Bone marrow (tissue), 2 donors: ENCODE results near the gene ALDH1L1.

ENCODE experiments used
- DNase-seq, 2 donors: peaks; one replicate each; lab custom pipeline; 2025; lab: John Stamatoyannopoulos, UW

Gene ALDH1L1

DNA sequence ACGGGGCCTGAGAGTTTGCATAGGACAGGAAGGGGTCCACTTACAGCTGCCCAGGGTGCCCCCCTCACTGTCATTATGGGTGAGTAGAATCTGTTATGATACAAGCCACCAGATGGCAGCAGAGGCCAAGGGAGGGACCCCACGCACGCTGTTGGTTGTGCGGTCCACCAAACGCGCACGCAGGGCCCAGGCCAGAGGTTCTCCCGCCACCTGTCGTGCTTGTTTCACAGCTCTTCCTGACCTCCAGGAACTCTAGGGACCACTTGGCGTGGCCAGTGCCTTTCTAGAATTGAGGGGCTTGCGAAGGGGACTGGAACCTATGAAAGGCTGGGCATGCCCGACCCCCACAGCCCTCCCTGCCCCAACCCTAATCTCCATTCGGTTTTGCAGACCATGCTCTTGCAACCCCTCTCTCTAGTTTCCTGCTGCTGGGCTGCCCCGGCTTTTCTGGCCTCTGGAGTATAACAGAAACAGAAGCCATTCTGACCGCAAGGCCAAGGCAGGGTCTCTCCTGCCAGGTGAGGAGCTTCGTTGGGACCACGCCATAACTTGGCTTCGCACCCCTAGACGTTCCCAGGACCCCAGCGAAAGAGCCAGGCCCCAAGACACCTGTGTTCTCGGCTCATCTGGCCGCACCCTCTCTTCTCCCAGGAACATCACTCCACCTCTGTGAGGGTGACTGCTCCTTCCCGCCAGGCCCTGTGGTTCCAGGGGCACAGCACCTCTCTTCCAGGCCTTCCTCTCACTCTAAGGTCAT is 46.0 kb downstream of the ALDH1L1 start:
- DNase-seq, result peak; percentile 13 to 37

DNA sequence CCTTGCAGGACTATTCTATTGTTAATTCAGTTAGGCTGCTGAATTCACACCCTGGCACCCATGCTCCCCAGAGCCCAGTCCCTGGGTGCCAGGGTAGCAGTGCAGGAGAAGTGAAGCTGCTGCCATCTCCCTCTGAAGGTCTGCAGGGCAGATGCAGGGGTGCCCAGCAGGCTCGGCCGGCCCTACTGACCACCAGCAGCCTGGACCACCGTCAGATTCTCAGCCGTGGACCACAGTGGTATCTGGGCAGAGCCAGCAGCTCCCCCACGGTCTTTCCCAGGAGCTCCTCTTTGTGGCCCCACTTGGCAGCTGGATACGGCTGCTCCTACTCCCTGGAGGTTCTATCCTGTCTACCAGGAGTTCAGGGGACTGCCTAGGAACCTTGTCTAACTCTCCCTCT is 46.8 kb downstream of the ALDH1L1 start:
- no peak for DNase-seq

DNA sequence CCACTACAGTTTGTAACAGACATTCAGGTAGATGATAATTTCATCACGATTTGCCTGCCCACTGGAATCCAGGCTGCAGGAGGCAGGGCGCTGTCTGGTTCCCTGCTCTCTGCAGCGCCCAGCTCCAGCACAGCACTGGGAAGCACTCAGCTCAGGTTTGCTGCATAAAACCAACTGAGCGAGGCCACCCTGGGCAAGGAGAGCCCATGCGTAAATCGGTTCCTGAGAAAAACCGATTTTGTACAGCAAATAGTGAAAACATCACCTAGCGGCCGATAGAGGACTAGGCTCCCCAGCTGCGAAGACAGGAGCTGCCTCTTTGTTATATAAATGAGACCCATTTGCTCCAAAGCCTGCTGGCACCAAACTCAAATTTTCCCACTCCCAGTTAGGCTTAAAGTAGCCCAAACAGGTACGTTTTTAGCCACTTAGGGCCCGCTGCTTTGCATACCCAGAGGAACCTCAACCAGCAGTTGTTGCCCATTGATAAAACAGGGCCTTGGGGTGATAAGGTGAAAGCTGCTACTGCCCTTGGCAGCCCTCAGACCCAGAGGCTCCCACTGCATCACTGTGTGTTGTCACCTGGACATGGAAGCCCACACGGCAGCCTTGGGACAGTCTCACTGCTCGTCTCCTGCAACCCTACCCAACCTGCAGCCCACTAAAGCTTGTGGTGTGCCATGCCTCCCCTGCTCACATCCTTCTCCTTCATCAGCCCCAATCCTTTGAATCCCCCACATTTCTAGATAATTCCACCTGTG is 47.5 kb downstream of the ALDH1L1 start:
- DNase-seq, result no peak

DNA sequence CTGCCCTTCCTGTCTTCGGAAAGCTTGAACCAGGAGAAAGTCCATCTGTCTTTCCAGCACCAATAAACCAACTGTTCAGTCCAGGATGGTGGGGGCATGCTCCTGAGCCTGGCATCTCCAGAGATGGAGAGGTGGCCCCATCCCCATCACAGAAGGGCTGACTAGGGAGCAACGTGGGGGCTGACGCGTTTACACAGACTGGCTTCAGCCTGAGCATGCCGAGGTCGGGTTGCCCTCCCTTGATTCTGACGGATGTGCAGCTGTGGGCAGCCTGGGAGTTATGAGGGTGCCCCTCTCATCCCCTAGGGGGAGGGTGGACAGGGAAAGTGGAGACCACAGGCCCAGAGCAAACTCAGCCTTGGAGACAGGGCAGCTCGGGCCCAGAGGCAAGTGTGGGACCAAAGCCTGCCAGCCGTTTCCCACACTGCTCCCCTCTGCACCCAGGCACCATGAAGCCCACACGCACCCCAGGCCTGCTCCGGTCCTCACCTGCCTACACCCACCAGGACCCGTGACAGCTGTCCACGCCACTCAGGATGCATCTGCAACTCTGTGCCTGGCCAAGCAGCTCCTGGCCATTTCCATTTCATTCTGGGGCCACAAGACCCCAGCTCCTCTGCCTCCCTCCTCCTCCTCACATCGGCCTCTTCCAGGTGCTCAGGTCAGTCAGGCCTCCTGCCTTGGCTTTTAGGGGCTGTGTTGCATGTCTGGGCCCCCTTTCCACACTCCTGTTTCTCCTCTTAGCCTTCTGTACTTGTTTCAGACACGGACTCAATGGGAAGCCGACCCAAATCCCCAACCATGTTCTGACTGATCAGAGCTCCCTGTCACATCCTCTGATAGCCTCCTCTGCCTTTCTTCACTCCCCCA is 48.3 kb downstream of the ALDH1L1 start:
- DNase-seq, result no peak

DNA sequence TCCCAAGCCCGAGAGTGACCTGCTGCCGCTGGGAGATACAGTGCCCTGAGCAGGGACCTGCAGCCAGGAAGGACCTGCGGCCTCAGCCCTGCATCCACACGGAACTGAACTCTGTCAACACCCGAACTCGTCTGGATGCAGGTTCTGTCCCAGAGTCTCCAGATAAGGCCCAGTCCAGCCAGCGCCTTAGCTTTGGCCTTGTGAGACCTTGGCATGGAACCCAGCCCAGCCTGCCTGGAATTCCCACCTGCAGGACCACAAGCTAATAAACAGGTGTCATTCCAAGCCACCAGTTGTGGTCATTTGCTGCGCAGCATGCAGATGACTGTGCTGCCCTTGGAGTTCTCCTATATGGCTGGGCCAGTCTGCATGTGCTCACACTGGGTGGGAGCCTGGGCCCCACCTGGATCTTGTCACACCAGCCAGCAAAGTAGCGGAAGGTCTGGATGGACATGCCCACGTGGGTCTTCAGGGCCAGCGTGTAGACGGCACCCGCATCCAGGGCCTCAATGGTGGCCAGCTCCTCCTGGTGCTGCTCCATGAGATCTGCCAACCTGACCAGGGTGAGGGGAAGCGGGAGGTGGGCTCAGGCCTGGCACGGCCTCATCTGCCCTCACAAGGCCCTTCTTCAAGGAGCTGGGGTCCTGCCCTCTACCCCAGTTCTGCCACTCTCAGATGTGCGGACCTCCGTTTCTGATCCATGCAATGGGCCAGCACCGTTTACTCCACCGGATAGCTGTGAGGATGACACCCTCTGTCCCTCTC is 49.2 kb downstream of the ALDH1L1 start:
- no peak for DNase-seq

DNA sequence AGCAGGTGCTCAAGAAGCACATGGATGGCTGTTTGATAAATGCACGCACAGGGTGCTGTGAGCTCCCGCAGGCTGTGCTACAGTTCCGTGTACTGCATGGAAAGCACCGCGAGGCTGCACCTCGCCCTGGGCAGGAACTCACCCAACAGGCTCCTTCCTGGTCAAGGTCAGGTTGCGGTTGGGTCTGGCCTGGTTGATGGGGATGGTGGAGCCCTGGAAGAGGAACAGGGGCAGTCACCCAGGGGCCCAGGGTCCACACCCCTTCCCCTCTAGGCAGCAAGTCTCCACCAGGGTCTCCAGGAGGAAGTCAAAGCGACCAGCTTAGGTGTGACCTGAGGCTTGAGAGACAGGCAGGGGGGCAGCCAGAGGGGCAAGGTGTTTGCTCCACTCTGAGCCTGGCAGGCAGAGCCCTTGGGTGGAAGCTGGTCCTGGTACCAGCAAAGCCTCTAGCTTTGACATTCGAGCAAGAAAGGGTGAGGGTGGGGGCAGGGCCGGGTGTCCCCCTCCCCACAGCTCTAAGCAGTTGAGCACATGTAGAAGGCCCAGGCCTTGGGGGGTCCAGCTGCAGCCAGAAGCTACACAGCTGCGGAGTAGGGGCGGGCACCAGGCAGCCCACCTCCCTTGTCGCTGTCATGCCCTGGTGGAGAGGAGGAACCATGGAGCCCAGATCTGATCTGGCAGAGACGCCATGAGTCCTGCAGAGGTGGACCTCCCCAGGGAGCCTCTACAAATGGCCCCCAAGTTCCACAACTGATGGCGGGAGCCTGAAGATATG is 50.1 kb downstream of the ALDH1L1 start:
- no peak for DNase-seq

DNA sequence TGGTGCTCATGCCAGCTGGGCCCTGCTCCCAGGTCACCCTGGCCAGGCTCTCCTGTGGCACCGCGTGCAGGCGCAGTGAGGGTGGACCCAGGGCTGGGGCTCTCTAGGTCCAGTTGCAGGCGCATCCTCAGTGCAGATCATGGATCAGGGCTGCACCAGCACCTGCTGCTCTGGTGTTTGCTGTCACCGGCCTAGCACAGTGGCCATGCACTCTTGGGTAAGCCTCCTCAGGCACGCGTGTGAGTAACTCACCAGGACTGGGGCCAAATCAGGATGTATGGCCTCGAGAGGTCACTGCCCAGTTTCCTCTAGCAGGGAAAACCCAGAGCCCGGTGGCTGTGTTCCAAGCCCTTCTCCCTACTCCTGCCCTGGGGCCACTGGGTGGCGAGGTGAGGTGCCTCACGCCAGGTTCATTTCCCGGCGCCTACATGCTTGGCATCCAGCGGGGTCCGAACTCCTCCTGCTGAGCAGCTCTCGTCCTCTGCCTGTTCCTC is 50.9 kb downstream of the ALDH1L1 start:
- DNase-seq, result no peak

DNA sequence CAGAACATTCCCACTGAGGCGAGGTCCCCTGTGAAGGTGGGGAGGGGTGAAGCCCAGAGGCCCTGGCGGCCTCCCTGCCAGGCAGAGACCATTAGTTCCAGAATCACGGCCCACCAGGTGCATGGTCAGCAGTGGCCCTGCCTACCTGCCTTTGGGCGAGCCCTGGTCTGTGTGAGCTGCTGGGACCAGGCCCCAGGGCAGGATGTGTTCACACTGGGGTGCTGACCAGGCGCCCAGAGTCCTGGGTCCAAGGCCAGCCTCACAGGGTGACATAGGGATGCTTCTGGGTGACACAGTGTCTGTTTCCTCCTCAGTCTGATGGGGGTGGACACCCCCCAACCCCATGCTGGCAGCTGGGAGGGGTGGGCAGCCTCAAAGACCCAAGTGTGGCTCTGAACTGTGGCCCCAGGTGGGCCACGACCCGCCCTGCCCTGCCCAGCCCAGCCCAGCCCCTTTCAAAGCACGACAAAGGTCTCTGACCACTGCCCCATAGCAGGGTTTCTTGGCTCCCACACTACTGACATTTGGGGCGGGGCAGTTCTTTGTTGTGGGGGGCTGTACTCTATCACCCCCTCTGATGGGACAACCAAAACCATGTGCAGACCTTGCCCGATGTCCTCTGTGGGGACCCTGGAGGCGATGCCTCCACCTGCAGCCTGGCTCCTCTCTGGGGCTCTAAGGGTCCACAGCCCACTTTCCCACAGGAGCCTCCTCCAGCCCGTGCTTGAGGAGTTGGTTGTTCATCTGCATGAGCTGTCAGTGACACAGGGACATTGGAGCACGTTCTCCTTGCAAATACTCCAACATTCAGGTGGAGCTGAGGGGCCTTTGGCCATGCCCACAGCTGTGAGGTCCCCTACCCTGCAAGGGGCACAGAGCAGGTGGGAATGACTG is 51.6 kb downstream of the ALDH1L1 start:
- DNase-seq, result no peak

DNA sequence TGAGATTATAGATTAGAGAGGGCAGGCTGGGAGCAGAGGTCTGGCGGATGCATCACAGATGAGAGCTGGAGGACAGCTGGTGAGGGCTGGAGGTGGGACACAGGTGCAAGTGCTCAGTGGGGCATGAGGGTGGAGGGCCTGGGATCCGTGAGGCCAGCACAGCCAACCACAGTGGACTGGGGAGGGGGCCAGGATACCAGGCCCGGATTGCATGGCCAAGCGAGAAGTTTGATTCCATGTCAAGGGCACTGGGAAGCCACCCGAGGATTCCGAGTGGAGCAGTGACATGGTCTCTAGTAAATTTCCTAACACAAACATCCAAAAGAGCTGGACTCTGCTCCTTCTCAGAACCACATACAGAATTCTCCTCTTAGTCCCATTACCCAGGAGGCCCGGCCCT is 52.5 kb downstream of the ALDH1L1 start:
- no peak for DNase-seq

DNA sequence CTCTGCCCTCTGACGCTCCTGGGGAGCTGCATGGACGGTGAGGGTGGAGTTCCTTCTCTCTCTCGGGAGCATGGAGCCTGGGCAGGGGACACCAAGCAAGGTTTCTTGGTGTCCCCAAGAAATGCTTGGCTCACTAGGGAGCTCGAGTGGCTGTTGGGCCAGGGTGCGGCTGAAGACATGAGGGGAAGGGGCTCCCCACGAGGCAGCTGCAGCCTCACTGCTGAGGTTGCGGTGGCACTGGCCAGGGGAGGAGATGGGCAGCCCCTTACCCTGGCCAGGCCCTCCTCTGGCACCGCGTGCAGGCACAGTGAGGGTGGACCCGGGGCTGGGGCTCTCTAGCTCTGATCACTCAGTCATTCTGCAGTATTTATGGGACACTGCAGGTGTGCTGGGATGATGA is 52.9 kb downstream of the ALDH1L1 start:
- no peak for DNase-seq

DNA sequence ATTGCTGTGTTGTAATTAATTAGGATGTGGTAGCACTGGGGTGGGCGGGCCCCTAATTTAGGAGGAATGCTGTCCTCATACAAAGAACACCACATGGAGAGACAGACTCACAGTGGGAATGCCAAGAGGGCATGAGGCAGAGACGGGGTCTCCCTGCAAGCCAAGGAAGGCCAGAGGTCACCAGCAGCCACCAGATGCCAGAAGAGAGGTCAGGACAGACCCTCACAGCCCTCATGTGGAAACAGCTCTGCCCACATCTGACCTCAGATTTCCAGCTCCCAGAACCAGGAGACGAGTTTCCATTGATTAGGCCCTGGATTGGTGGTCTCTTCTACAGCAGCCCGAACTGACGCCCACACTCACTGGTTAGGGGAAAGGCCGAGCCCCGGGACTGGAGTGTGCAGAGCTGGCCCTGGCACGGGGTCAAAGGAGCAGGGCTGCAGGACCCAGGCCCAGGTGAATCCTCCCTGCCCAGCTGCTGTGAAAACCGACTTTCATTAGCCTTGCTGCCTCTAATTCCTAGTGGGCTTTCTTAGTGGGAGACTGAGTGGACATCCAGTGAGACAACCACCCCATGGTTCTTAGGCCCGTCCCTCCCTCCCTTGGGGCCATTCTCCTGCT is 53.5 kb downstream of the ALDH1L1 start:
- no peak for DNase-seq

DNA sequence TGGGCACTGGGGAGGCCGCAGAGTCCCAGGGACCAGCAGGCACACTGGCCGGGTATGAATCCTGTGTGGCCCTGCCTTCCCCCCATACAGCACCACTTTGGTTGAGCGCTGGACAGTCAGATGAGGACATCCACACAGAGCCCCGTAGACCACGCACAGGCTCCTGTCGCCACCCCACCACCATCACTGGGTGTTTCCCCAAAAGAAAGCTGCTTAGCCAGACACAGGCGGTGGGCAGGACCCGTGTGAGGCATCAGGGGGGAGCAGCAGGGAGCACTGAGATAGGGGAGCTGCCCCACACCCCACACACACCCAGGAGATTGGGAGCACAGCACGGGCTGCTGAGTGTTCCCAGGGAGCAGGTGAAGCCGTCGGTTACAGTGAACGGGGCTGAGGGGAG is 54.1 kb downstream of the ALDH1L1 start:
- no peak for DNase-seq

DNA sequence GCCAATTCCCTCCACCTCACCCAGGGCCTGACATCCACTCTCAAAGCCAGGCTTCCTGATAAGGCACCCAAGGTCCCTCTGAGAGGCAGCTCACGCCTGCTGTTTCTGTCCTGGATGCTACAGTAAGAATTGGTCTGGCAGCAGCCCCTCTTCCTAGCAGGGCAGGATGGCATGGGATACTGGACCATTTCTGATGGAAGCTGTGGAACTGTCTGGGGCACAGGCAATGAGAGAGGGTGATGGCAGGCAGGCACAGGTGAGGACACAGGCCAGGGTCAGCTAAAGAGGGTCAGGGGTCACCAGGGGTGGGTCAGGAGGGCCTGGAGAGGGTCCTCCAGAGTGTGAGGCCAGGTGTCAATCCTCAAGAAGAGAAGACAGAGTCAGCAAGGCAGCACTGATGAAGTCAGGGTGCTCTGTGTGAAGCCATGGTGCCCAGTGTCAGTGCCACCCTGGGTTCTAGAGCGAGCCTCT is 54.6 kb downstream of the ALDH1L1 start:
- DNase-seq, result no peak

DNA sequence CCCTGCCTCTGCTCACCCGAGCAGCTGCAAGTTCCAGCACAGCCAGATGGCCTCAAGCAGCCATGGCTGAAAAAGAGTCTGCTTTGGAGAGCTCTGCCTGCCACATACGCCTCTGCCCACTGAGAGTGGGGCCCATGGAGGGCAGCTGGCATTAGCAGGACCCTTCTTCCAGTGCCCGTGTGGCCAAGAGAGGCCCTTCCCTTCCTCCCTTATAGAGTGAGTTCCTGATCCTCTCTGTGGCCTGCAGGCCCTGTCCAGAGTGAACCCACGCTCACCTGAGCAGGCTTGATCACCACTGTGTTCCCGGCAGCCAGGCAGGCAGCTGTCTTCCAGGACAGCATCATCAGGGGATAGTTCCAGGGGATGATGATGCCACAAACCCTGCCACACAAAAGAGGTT is 55.0 kb downstream of the ALDH1L1 start:
- DNase-seq, result no peak

DNA sequence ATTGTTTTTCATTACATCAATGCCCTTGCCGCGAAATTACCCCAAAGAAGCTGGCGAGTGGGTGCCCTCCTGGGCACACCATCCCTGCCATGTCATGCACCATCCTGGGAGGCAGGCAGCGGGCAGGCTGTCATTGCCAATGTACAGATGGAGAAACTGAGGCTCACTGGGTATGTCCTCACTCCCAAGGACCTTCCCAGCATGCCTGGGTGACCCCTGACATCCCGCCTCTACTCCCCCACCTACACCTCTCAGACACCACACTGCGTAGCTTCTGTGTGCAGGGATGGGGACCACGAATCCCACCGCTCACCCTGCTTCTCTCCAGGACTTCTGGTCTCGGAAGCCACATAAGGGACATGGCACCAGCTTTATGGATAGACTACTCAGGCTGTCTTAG is 55.5 kb downstream of the ALDH1L1 start:
- DNase-seq, result no peak

DNA sequence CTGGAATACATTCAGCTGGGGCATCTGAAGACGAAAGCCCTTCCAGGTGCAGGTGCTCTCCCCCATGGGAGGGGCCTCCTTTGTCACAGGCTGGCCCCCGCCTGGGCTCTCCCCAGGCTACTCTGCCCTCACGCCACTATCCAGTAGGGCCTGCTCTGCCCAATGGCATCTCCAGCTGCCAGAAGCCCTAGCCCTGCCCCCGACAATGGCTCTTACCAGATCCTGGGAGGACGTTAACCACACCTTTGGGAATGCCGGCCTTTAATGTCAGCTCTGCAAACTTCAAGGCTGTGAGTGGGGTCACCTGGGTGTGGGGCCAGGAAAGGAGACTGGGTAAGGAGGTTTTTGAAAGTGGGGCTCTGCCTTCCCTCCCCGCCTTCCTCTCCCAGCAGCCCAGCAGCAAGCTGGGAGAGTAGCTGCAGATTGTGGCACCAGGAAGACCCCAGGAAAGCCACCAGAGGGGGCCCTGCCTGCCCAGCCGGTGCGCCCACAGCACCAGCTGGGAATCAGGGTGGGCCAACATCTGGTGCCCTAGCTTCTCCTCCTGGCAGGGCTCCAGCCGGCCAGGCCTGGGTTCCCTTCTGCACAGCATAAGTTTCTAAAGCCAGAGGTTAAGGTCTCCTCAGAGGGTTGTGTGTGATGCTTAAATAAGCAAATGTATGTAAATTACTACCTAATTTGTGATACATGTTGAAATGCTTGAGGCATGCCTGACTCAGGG is 56.1 kb downstream of the ALDH1L1 start:
- no peak for DNase-seq

DNA sequence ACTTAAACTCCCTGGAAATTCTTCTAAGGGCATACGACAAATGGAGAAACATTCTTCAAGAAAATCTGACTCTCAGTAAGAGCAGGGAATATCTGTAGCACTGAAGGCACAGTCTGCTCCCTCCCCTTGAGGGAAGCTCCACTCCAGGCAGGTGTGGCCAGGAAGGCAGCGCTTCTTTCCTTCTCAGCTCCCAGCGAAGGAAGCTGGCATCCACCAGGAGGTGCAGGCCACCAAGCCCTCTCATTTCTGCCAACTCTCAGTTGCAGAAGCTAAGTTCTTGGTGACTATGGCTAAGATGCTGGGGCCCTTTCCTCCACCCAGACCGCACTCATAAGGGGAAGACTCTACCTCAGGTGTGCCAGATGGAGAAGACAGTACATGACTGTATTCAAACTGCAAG is 58.8 kb downstream of the ALDH1L1 start:
- no peak for DNase-seq

DNA sequence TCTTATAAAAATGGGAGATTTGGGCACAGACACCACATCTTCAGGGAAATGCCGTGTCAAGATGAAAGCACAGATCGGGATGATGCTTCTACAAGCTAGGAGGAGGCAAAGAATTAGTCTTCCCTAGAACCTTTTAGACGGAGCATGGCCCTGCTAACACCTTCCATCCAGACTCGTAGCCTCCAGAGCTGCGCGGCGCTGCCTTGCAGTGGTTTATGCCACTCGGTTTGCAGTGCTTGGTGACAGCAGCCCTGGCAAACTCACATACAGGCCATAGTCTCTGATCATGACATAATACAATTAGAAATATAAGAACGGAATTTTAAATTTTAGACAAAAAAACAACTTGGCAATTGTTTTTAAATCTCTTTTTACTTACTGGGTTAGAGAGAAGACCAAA is 59.3 kb downstream of the ALDH1L1 start:
- DNase-seq, result no peak

DNA sequence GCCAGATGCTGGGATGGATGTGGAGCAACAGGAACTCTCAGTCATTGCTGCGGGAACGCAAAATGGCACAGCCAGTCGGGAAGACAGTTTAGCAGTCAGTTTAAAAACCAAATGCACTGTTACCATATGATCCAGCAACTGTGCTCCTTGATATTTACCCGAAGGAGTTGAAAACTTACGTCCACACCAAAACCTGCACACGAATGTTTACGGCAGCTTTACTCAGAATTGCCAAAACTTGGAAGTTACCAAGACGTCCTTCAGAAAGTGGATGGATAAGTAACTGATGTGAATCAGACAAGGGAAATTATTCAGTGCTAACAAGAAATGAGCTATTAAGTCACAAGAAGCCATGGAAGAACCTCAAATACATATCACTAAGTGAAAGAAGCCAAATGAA is 60.4 kb downstream of the ALDH1L1 start:
- DNase-seq, result no peak
